ENCODE results near the gene DPYD.
"Not testable (repeated sequence)": the region's sequence is repeated elsewhere in the genome, so short reads cannot be mapped to it uniquely, and the experiment has no call there.

Gene DPYD

GRCh38 chr1:97243973-97244560 lies 676.8 kb downstream of the DPYD start:
- Histone ChIP-seq H3K36me3 (ENCODE audit: low read length) (no peaks in the 10 kb centered on the region), H3K27ac (ENCODE audit: low read depth, low read length) (no peak overlapping the region), H3K4me3 (ENCODE audit: insufficient read depth, low read length, poor library complexity, severe bottlenecking) (no peak overlapping the region), H3F3A (ENCODE audit: insufficient read depth) (no peaks in the 10 kb centered on the region), H3K4me2 (ENCODE audit: low read depth, low read length, poor library complexity, severe bottlenecking) (no peak overlapping the region), H2AFZ (ENCODE audit: low read depth, low read length, severe bottlenecking) (no peak overlapping the region), H3K9me3 (ENCODE audit: insufficient read depth, low read length) (no peaks in the 10 kb centered on the region), H4K20me1 (ENCODE audit: low read depth, low read length) (no peaks in the 10 kb centered on the region), H3K27me3 (ENCODE audit: low read length) (no peaks in the 10 kb centered on the region), H3K9me2 (replicated peaks; ENCODE audit: insufficient read depth, low read length) (no peaks in the 10 kb centered on the region), H3K79me2 (ENCODE audit: insufficient read depth, low read length) (no peaks in the 10 kb centered on the region), H3K9ac (ENCODE audit: low read length) (no peak overlapping the region)
- no peak for TF ChIP-seq EZH2phosphoT487 (conservative IDR thresholded peaks at IDR 0.05; ENCODE audit: low read length)
- no peak for TF ChIP-seq CTCF (IDR thresholded peaks at IDR 0.05; ENCODE audit: insufficient read depth, low read length, poor library complexity, severe bottlenecking)

- Histone ChIP-seq H3K36me3 (ENCODE audit: low read length) (no peaks in the 10 kb centered on the region), H3K9ac (ENCODE audit: low read length) (no peak overlapping the region), H3K79me2 (ENCODE audit: insufficient read depth, low read length) (no peaks in the 10 kb centered on the region), H3K4me3 (ENCODE audit: insufficient read depth, low read length, poor library complexity, severe bottlenecking) (no peak overlapping the region), H3K27me3 (ENCODE audit: low read length) (no peaks in the 10 kb centered on the region), H3K9me3 (ENCODE audit: insufficient read depth, low read length) (no peaks in the 10 kb centered on the region), H2AFZ (ENCODE audit: low read depth, low read length, severe bottlenecking) (no peak overlapping the region), H4K20me1 (ENCODE audit: low read depth, low read length) (no peaks in the 10 kb centered on the region), H3K27ac (ENCODE audit: low read depth, low read length) (no peak overlapping the region), H3F3A (ENCODE audit: insufficient read depth) (no peaks in the 10 kb centered on the region), H3K4me2 (ENCODE audit: low read depth, low read length, poor library complexity, severe bottlenecking) (no peak overlapping the region), H3K9me2 (replicated peaks; ENCODE audit: insufficient read depth, low read length) (no peaks in the 10 kb centered on the region)
- no peak for TF ChIP-seq EZH2phosphoT487 (conservative IDR thresholded peaks at IDR 0.05; ENCODE audit: low read length)
- TF ChIP-seq CTCF (IDR thresholded peaks at IDR 0.05; ENCODE audit: insufficient read depth, low read length, poor library complexity, severe bottlenecking): no peak
Measured at GRCh38 chr1:97238816-97239215, 682.0 kb downstream of the DPYD start.

- not testable (repeated sequence) for H3K4me3 ChIP-seq (ENCODE audit: insufficient read depth, low read length, poor library complexity, severe bottlenecking); H3K27me3 ChIP-seq (ENCODE audit: low read length); H3K9ac ChIP-seq (ENCODE audit: low read length); H3K79me2 ChIP-seq (ENCODE audit: insufficient read depth, low read length); H4K20me1 ChIP-seq (ENCODE audit: low read depth, low read length); H3F3A ChIP-seq (ENCODE audit: insufficient read depth); H3K9me2 ChIP-seq (replicated peaks; ENCODE audit: insufficient read depth, low read length); H3K36me3 ChIP-seq (ENCODE audit: low read length); H2AFZ ChIP-seq (ENCODE audit: low read depth, low read length, severe bottlenecking); H3K9me3 ChIP-seq (ENCODE audit: insufficient read depth, low read length); H3K27ac ChIP-seq (ENCODE audit: low read depth, low read length); H3K4me2 ChIP-seq (ENCODE audit: low read depth, low read length, poor library complexity, severe bottlenecking)
Measured at GRCh38 chr1:97231354-97231753, 689.5 kb downstream of the DPYD start.

GRCh38 chr1:97212671-97213070 lies 708.2 kb downstream of the DPYD start:
- H3K79me2 ChIP-seq (ENCODE audit: insufficient read depth, low read length): no peaks in the 10 kb centered on the region
- no peak overlapping the region for H2AFZ ChIP-seq (ENCODE audit: low read depth, low read length, severe bottlenecking)
- no peak overlapping the region for H3K4me2 ChIP-seq (ENCODE audit: low read depth, low read length, poor library complexity, severe bottlenecking)
- no peak overlapping the region for H3K27ac ChIP-seq (ENCODE audit: low read depth, low read length)
- H3K4me3 ChIP-seq (ENCODE audit: insufficient read depth, low read length, poor library complexity, severe bottlenecking): no peak overlapping the region
- no peak overlapping the region for H3K9ac ChIP-seq (ENCODE audit: low read length)
- no peaks in the 10 kb centered on the region for H4K20me1 ChIP-seq (ENCODE audit: low read depth, low read length)
- H3F3A ChIP-seq (ENCODE audit: insufficient read depth): no peaks in the 10 kb centered on the region
- no peaks in the 10 kb centered on the region for H3K27me3 ChIP-seq (ENCODE audit: low read length)
- no peak for TF ChIP-seq CTCF (IDR thresholded peaks at IDR 0.05; ENCODE audit: insufficient read depth, low read length, poor library complexity, severe bottlenecking)
- H3K9me3 ChIP-seq (ENCODE audit: insufficient read depth, low read length): no peaks in the 10 kb centered on the region
- H3K36me3 ChIP-seq (ENCODE audit: low read length): no peaks in the 10 kb centered on the region
- no peaks in the 10 kb centered on the region for H3K9me2 ChIP-seq (replicated peaks; ENCODE audit: insufficient read depth, low read length)

Data from SU-DHL-6 (cell line).